H1 (cell line): ENCODE data around the gene ACTC1. TPM values are rescaled to one million over a fixed set of nuclear protein-coding genes. Genes with fewer than 3 reads are reported as not detected.

Experiments
- CBX8 ChIP-seq: fragments of 300-800, 300-1000 bp; sonication (generic); IDR thresholded peaks from 2 replicates; pipeline ENCODE4 v1.7.1; 2016; ENCODE audit warnings: low read depth, low read length, borderline replicate concordance
- KDM5A ChIP-seq: fragments of 200-600 bp; IDR thresholded peaks from 2 replicates; pipeline ENCODE4 v1.7.1; 2012; ENCODE audit warnings: mild to moderate bottlenecking, low read length, inconsistent platforms, mixed read lengths
- MAFK ChIP-seq: IDR thresholded peaks from 2 replicates; pipeline ENCODE4 v1.6.1; 2012; ENCODE audit warnings: low read depth, mild to moderate bottlenecking, improper control_type of control experiment, low read length
- POLR2A ChIP-seq, 2 experiments: IDR thresholded peaks; 1 replicate in 1 of 2; 2 replicates in 1 of 2; pipeline ENCODE4 v1.6.1; 2011; ENCODE audit warnings: low read depth in 2 of 2, low read length in 2 of 2, mild to moderate bottlenecking in 2 of 2; ENCODE audit errors: control extremely low read depth in 1 of 2
- SIN3A ChIP-seq, 2 experiments: IDR thresholded peaks in 1 of 2; conservative IDR thresholded peaks in 1 of 2; 2 replicates each; pipeline ENCODE4 v1.6.1; 2011 to 2012; ENCODE audit warnings: low read length in 2 of 2, improper control_type of control experiment in 1 of 2, low read depth in 1 of 2, mild to moderate bottlenecking in 1 of 2
- polyA plus RNA-seq, 7 experiments: library from polyadenylated mRNA; depleted of rRNA in 3 of 7; stranded (reverse) in 5 of 7; unstranded in 2 of 7; fragments of >200 nt in 5 of 7; fragments of 200-250 nt in 2 of 7; gene quantifications; 1 replicate in 5 of 7; 2 replicates in 1 of 7; 4 replicates in 1 of 7; pipeline versions ENCODE4 v1.2.1 to v1.2.3, GENCODE V29; 2011 to 2013; ENCODE audit warnings: missing spikeins in 2 of 7, mixed read lengths in 2 of 7
- total RNA-seq: library from RNA; stranded (reverse); fragmentation: NEBNext Ultra II Directional; extraction: Animal tissue kit (Norgen Biotek cat#: 25700); gene quantifications from 2 replicates; pipeline ENCODE4 v1.2.1, GENCODE V29; 2021

ACTC1 gene
- total and polyA plus RNA-seq, 2 of the 8 experiments (the other 6 are each of a cell fraction or from before 2014, with no cell fraction given): 37.6 to 90.0 TPM

GRCh38 chr15:34782901-34783300, 12.4 kb downstream of the ACTC1 start (continued):
- TF ChIP-seq KDM5A: no peak
- TF ChIP-seq MAFK: no peak
- TF ChIP-seq POLR2A (IDR thresholded peaks at IDR 0.05; ENCODE audit: control extremely low read depth in 1 of 2, low read depth in 2 of 2, low read length in 2 of 2): no peak
- TF ChIP-seq CBX8: no peak
- no peak for TF ChIP-seq SIN3A (conservative IDR thresholded peaks at IDR 0.05 in 1 of 2, IDR thresholded peaks at IDR 0.05 in 1 of 2; ENCODE audit: low read depth in 1 of 2, low read length in 2 of 2)
